OCI-LY1 (cell line): Measurements from ENCODE around the gene COX14.

Experiments
- H2AFZ ChIP-seq: fragments of 200-600 bp; sonication (generic), shearing (Covaris generic); 2 replicates; pipeline ENCODE4 v1.6.0; 2014; ENCODE audit warnings: antibody characterized with exemption, mild to moderate bottlenecking, low read length
- H3F3A ChIP-seq: fragments of 200-600 bp; sonication (generic), shearing (Covaris generic); 2 replicates; pipeline ENCODE4 v1.6.0; 2014; ENCODE audit warnings: mild to moderate bottlenecking, antibody characterized with exemption, low read length, moderate library complexity; ENCODE audit not compliant: insufficient read depth
- H3K27ac ChIP-seq: fragments of 200-600 bp; sonication (generic); 2 replicates; pipeline ENCODE4 v1.5.1; 2014; ENCODE audit warnings: low read length, mixed run types, mild to moderate bottlenecking, low read depth; ENCODE audit not compliant: poor library complexity, severe bottlenecking
- H3K27me3 ChIP-seq: fragments of 200-600 bp; sonication (generic); 2 replicates; pipeline ENCODE4 v1.6.0; 2014; ENCODE audit warnings: antibody characterized with exemption, mild to moderate bottlenecking, low read length, moderate library complexity; ENCODE audit not compliant: insufficient read depth
- H3K36me3 ChIP-seq: fragments of 200-600 bp; sonication (generic); 2 replicates; pipeline ENCODE4 v1.6.1; 2014; ENCODE audit warnings: mild to moderate bottlenecking, antibody characterized with exemption, low read length, moderate library complexity, mixed read lengths; ENCODE audit not compliant: insufficient read depth
- H3K4me1 ChIP-seq: fragments of 200-600 bp; sonication (generic); 2 replicates; pipeline ENCODE4 v1.5.1; 2014; ENCODE audit warnings: mild to moderate bottlenecking, low read length, moderate library complexity; ENCODE audit not compliant: insufficient read depth, severe bottlenecking
- H3K4me2 ChIP-seq: fragments of 200-600 bp; sonication (generic), shearing (Covaris generic); 2 replicates; pipeline ENCODE4 v1.6.1; 2014; ENCODE audit warnings: low read length
- H3K4me3 ChIP-seq: fragments of 200-600 bp; sonication (generic); 2 replicates; pipeline ENCODE4 v1.5.1; 2014; ENCODE audit warnings: low read length, low read depth, mild to moderate bottlenecking, mixed read lengths; ENCODE audit not compliant: poor library complexity, severe bottlenecking
- H3K79me2 ChIP-seq: fragments of 200-600 bp; shearing (Covaris generic); 2 replicates; pipeline ENCODE4 v1.6.1; 2016; ENCODE audit warnings: mixed run types, low read length, mixed read lengths; ENCODE audit not compliant: insufficient read depth
- H3K9ac ChIP-seq: fragments of 200-600 bp; sonication (generic), shearing (Covaris generic); 2 replicates; pipeline ENCODE4 v1.6.1; 2014; ENCODE audit warnings: mild to moderate bottlenecking, low read length, mixed read lengths
- H3K9me2 ChIP-seq: fragments of 200-600 bp; sonication (generic), shearing (Covaris generic); 2 replicates; pipeline ENCODE4 v1.6.1; 2014; ENCODE audit warnings: low read depth, mild to moderate bottlenecking, low read length, mixed read lengths
- H3K9me3 ChIP-seq: fragments of 200-600 bp; shearing (Covaris generic); 2 replicates; pipeline ENCODE4 v1.6.1; 2014; ENCODE audit warnings: low read length, mixed read lengths
- H4K20me1 ChIP-seq: fragments of 200-600 bp; sonication (generic), shearing (Covaris generic); 2 replicates; pipeline ENCODE4 v1.6.0; 2016; ENCODE audit warnings: mild to moderate bottlenecking, low read length; ENCODE audit not compliant: insufficient read depth
- EZH2 ChIP-seq: fragments of 200-600 bp; sonication (generic), shearing (Covaris generic); IDR thresholded peaks from 2 replicates; pipeline ENCODE4 v1.8.0; 2017; ENCODE audit warnings: borderline replicate concordance, mixed run types, mild to moderate bottlenecking, antibody characterized with exemption, low read length, moderate library complexity, mixed read lengths
- TF ChIP-seq, protein P1 (sequence below): fragments of 200-600 bp; sonication (generic), shearing (Covaris generic); IDR thresholded peaks from 2 replicates; pipeline ENCODE4 v1.5.1; 2017; ENCODE audit warnings: mild to moderate bottlenecking, antibody characterized with exemption, low read length, moderate library complexity, mixed read lengths

Gene COX14

GRCh38 chr12:50112456-50113218 lies 601 bp downstream of the COX14 start:
- Histone ChIP-seq H3K4me2 (peak overlapping the region; percentile 61), H3K4me1 (peaks cover 26% of the 10 kb centered on the region), H4K20me1 (no peaks in the 10 kb centered on the region), H3K4me3 (peak overlapping the region; percentile 87), H3F3A (no peaks in the 10 kb centered on the region), H3K27ac (peak overlapping the region; percentile 60), H3K79me2 (peaks cover 24% of the 10 kb centered on the region), H3K9ac (peak overlapping the region; percentile 79), H2AFZ (no peak overlapping the region), H3K9me3 (no peaks in the 10 kb centered on the region), H3K9me2 (no peaks in the 10 kb centered on the region), H3K27me3 (no peaks in the 10 kb centered on the region), H3K36me3 (peaks cover 7% of the 10 kb centered on the region; the same call in 1 of the 2 replicates)
- TF ChIP-seq EZH2: no peak
- TF ChIP-seq, protein P1, sequence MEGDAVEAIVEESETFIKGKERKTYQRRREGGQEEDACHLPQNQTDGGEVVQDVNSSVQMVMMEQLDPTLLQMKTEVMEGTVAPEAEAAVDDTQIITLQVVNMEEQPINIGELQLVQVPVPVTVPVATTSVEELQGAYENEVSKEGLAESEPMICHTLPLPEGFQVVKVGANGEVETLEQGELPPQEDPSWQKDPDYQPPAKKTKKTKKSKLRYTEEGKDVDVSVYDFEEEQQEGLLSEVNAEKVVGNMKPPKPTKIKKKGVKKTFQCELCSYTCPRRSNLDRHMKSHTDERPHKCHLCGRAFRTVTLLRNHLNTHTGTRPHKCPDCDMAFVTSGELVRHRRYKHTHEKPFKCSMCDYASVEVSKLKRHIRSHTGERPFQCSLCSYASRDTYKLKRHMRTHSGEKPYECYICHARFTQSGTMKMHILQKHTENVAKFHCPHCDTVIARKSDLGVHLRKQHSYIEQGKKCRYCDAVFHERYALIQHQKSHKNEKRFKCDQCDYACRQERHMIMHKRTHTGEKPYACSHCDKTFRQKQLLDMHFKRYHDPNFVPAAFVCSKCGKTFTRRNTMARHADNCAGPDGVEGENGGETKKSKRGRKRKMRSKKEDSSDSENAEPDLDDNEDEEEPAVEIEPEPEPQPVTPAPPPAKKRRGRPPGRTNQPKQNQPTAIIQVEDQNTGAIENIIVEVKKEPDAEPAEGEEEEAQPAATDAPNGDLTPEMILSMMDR: no peak

GRCh38 chr12:50117057-50117622 lies 5.1 kb downstream of the COX14 start:
- no peaks in the 10 kb centered on the region for H3K9me3 ChIP-seq
- no peak overlapping the region for H3K27ac ChIP-seq
- H3K79me2 ChIP-seq: peaks cover 24% of the 10 kb centered on the region
- H3K9me2 ChIP-seq: no peaks in the 10 kb centered on the region
- no peaks in the 10 kb centered on the region for H4K20me1 ChIP-seq
- H2AFZ ChIP-seq: no peak overlapping the region
- H3K9ac ChIP-seq: no peak overlapping the region
- H3K4me3 ChIP-seq: no peak overlapping the region
- H3K36me3 ChIP-seq: peaks cover 41% of the 10 kb centered on the region
- peaks cover 11% of the 10 kb centered on the region for H3K4me1 ChIP-seq
- H3F3A ChIP-seq: no peaks in the 10 kb centered on the region
- TF ChIP-seq EZH2: no peak
- TF ChIP-seq, protein P1: no peak
- H3K4me2 ChIP-seq: no peak overlapping the region
- no peaks in the 10 kb centered on the region for H3K27me3 ChIP-seq

GRCh38 chr12:50119387-50119786 lies 7.4 kb downstream of the COX14 start:
- Histone ChIP-seq H3K79me2 (peaks cover 9% of the 10 kb centered on the region; the same call in 1 of the 2 replicates), H4K20me1 (no peaks in the 10 kb centered on the region), H3K36me3 (peaks cover 58% of the 10 kb centered on the region), H3F3A (no peaks in the 10 kb centered on the region), H3K4me2 (no peak overlapping the region), H3K9me3 (no peaks in the 10 kb centered on the region), H3K4me3 (no peak overlapping the region), H3K27me3 (no peaks in the 10 kb centered on the region), H3K4me1 (no peaks in the 10 kb centered on the region), H3K9ac (no peak overlapping the region), H3K27ac (no peak overlapping the region), H2AFZ (no peak overlapping the region), H3K9me2 (no peaks in the 10 kb centered on the region)
- no peak for TF ChIP-seq EZH2
- TF ChIP-seq, protein P1: no peak
